SH-SY5Y (cell line): ENCODE results near the gene SERPINH1.

Source experiments
- GATA2 ChIP-seq: IDR thresholded peaks from 2 replicates; pipeline ENCODE4 v1.6.1; 2011; ENCODE audit warnings: mild to moderate bottlenecking, low read depth, low read length
- GATA3 ChIP-seq: IDR thresholded peaks from 2 replicates; pipeline ENCODE4 v1.6.1; 2011; ENCODE audit warnings: low read depth, mild to moderate bottlenecking, low read length, moderate library complexity

GRCh38 chr11:75526192-75526541 lies 35.9 kb upstream of the SERPINH1 start:
- TF ChIP-seq GATA2 (no peak), GATA3 (no peak)
